OCI-LY3 (cell line): ENCODE data around the gene GJB5.

ENCODE experiments used
- CTCF ChIP-seq: fragments of 200-600, 300-600 bp; sonication (generic); IDR thresholded peaks from 2 replicates; pipeline ENCODE4 v1.5.1; 2014; ENCODE audit warnings: antibody characterized with exemption, low read length, low read depth
- EZH2phosphoT487 ChIP-seq: fragments of 200-600 bp; shearing (Covaris generic); IDR thresholded peaks from 2 replicates; pipeline ENCODE4 v1.6.1; 2018; ENCODE audit warnings: antibody characterized with exemption, mixed run types, low read depth

- TF ChIP-seq CTCF, result no peak
- TF ChIP-seq EZH2phosphoT487, result no peak
These were observed 7.0 kb downstream of the GJB5 start for GRCh38 chr1:34761776-34762307.
